Measurements from ENCODE around the gene CCDC170.

Gene CCDC170

DNA sequence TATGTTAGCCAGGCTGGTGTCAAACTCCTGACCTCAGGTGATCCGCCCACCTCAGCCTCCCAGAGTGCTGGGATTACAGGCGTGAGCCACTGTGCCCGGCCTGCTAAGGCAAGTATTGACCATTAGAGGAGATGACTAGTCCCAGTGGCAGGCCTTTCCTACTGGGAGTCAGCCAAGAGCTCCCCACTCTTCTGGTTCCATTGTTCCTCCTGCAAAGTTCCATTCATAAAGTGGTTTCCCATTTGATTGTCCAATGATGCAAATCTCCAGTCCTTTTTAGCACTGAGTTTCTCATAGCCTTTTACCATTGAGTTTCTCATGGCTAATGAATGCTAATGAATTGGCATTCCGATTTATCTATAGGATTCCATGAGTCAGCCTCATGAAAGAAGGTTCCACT, 165.4 kb downstream of the CCDC170 start:
- DNase-seq = no peak

GRCh38 chr6:151661509-151661908, 167.7 kb downstream of the CCDC170 start:
- DNase-seq = no peak

DNA sequence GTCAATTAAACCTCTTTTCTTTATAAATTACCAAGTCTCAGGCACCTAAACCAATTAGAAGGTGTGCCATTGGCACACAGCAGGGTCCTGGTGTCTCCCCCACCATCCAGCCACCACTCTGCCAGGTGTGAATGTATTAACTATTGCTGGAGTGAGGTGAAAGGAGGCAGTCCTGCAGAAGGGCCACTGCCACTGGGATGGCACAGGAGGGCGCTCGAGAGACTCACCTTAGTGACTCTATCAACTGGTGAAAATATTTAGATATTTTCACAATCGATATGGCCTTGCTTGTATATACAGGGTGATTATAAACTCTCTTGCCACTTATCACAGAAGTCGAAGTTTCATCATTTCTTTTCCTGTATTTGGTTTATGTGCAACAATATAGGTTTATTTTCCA, 168.1 kb downstream of the CCDC170 start:
- no peak for DNase-seq

GRCh38 chr6:151663559-151663958, 169.7 kb downstream of the CCDC170 start:
- DNase-seq = no peak

DNA sequence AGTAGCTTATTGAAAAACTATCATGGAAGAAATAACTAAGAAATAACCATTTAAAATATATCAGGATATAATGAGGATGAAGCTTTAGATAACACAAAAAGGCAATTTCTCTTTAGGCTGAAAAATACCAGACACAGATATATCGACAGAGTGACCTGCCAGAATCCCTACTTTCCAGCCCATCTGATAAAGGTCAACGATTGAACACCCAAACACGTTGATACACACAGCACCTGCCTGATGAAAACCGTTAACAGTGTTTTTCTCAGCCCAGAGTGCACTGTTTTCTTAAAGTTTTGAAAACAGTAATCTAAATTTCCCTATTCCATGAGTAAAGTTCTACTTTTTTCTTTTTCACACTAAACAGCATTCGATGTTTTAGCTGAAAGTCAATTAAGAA, 170.6 kb downstream of the CCDC170 start:
- no peak for DNase-seq

- DNase-seq = no peak
These were observed 171.5 kb downstream of the CCDC170 start for GRCh38 chr6:151665329-151665728.

DNA sequence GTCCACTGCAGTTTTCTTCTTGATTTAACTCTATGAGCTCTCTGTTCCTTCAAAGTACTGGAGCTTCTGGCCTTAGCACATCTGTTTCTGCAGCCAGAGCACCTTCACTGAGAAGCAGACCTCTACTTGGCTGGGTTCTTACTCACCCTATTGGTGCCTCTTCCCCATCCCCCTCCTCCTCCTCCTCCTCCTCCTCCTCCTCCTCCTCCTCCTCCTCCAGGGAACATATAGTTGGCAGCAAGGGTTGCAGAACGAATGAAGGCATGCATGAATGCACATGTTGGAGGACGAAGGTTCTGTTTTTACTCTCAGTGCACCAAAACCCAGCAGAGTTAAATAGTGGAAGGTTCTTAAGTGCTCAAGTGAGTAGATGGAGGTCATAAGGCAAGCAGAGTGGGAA, 172.7 kb downstream of the CCDC170 start:
- DNase-seq = no peak

- DNase-seq = no peak
These were observed 175.4 kb downstream of the CCDC170 start for GRCh38 chr6:151669208-151669560.

GRCh38 chr6:151670116-151670515, 176.3 kb downstream of the CCDC170 start:
- DNase-seq = no peak
